LNCAP (cell line): ENCODE measurements around the gene RNF141.

Experiments
- CTCF ChIP-seq: fragments of 450-650 bp; IDR thresholded peaks from 2 replicates; pipeline ENCODE4 v1.5.1; 2017; ENCODE audit warnings: mild to moderate bottlenecking

The RNF141 gene

GRCh38 chr11:10558288-10558687 is 17.3 kb upstream of the RNF141 start:
- no peak for TF ChIP-seq CTCF

GRCh38 chr11:10556590-10556989 is 15.6 kb upstream of the RNF141 start:
- no peak for TF ChIP-seq CTCF

- TF ChIP-seq CTCF, result no peak
Measured at GRCh38 chr11:10551845-10552352, 10.9 kb upstream of the RNF141 start.

- no peak for TF ChIP-seq CTCF
Measured at GRCh38 chr11:10551290-10551592, 10.3 kb upstream of the RNF141 start.

- TF ChIP-seq CTCF, result no peak
Measured at GRCh38 chr11:10550503-10551289, 9.7 kb upstream of the RNF141 start.

- no peak for TF ChIP-seq CTCF
Measured at GRCh38 chr11:10544491-10545465, 3.8 kb upstream of the RNF141 start.

GRCh38 chr11:10543782-10544181 is 2.8 kb upstream of the RNF141 start:
- TF ChIP-seq CTCF, result no peak
